Testis (tissue), 3 donors: ENCODE results near the gene SDR42E2. TPM values are rescaled to one million over a fixed set of nuclear protein-coding genes. Genes with fewer than 3 reads are reported as not detected.
A peak's percentile ranks its signal among the peaks of the same experiment; 100 is the strongest.
"Not testable (repeated sequence)": the region's sequence is repeated elsewhere in the genome, so short reads cannot be mapped to it uniquely, and the experiment has no call there.

Experiments used
- DNase-seq: peaks from one replicate; pipeline ENCODE4 v3.0.0-alpha.2; 2019
- H3K27ac ChIP-seq, 2 donors: fragments of 200-600 bp; sonication (generic); one replicate each; pipeline ENCODE4 v1.5.1; 2019
- H3K27me3 ChIP-seq: fragments of 200-600 bp; sonication (generic); one replicate; pipeline ENCODE4 v1.5.1; 2019
- H3K36me3 ChIP-seq: fragments of 200-600 bp; sonication (generic); one replicate; pipeline ENCODE4 v1.5.1; 2017; ENCODE audit warnings: low read depth; ENCODE audit errors: missing control alignments
- H3K4me1 ChIP-seq: fragments of 200-600 bp; sonication (generic); one replicate; pipeline ENCODE4 v1.5.1; 2019
- H3K4me3 ChIP-seq, 2 donors: fragments of 200-600 bp; sonication (generic); one replicate each; pipeline ENCODE4 v1.5.1; 2017 to 2019
- H3K9me3 ChIP-seq: fragments of 200-600 bp; sonication (generic); one replicate; pipeline ENCODE4 v1.5.1; 2017
- CTCF ChIP-seq, 3 experiments: fragments of 450-650 bp in 2 of 3; fragments of 200-600 bp in 1 of 3; sonication (generic) in 1 of 3; IDR thresholded peaks; one replicate each; pipeline ENCODE4 v1.5.1; 2016 to 2019; ENCODE audit warnings: antibody characterized with exemption in 3 of 3, mild to moderate bottlenecking in 2 of 3, moderate library complexity in 1 of 3
- POLR2A ChIP-seq: fragments of 450-650 bp; IDR thresholded peaks from one replicate; pipeline ENCODE4 v1.6.1; 2017; ENCODE audit warnings: antibody characterized with exemption, mild to moderate bottlenecking, moderate library complexity
- WGBS, 2 donors: methylation state at CpG; one replicate each; pipeline ENCODE4 v1.1.5; 2018; 5-methylcytosine and 5-hydroxymethylcytosine counted together
- intact Hi-C: fragments of 100-400 bp; cut with DNase I; formaldehyde crosslinking; loops from one replicate; pipeline ENCODE4 v1.15.1; 2023; ENCODE audit warnings: low total_unique reads
- polyA plus RNA-seq: library from polyadenylated mRNA; stranded (reverse); fragments of 350-450 nt; fragmentation: Illumina TruSeq; extraction: RNeasy Lipid Tissue Mini Kit (QIAGEN cat#74804); gene quantifications from one replicate; pipeline ENCODE4 v1.2.3, GENCODE V29; 2014; ENCODE audit warnings: low read depth, low replicate concordance; ENCODE audit not compliant: insufficient read depth
- total RNA-seq, 2 donors: library from RNA; depleted of rRNA; stranded (reverse); fragments of >200 nt; gene quantifications; one replicate each; pipeline ENCODE4 v1.2.3, GENCODE V29; 2016

The SDR42E2 gene
- total and polyA plus RNA-seq, 3 donors from 2014 or later: 0.31 to 1.4 (median 0.31) TPM

- H3K4me1 ChIP-seq: no peaks in the 10 kb centered on the region
- DNase-seq: no peak
- H3K4me3 ChIP-seq: no peak overlapping the region
- no peak overlapping the region for H3K27ac ChIP-seq
- no peak for TF ChIP-seq POLR2A
- TF ChIP-seq CTCF (IDR thresholded peaks at IDR 0.05): no peak
- WGBS, 2 donors: 80 to 88% methylated on average over 7 of the region's 7 CpGs
- H3K27me3 ChIP-seq: no peaks in the 10 kb centered on the region
- intact Hi-C loops: no loop called here
- H3K36me3 ChIP-seq: no peaks in the 10 kb centered on the region
- H3K9me3 ChIP-seq: no peaks in the 10 kb centered on the region
Observed at GRCh38 chr16:22151246-22151998, 10.9 kb upstream of the SDR42E2 start.

DNA sequence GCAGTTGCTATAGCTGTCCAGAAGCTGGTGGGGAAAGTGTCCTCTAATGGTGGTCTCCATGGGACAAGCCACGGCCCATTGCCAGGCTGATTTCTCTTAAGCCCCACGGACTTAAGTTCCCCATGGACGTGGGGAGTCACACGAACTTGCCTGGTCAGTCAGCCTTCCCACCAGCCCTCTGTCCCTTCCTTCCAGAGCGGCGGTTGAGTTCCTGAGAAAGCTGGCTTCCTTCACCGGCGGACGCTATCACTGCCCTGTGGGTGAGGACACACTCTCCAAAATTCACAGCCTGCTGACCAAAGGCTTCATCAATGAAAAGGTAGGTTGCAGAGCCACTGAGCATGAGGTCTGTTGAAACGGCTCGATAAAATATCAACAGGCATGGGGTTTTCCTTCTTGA, 10.0 kb upstream of the SDR42E2 start:
- intact Hi-C loops: no loop called here
- TF ChIP-seq POLR2A: no peak
- Histone ChIP-seq H3K36me3 (no peaks in the 10 kb centered on the region), H3K4me1 (no peaks in the 10 kb centered on the region), H3K27ac (no peak overlapping the region), H3K4me3 (no peak overlapping the region), H3K27me3 (no peaks in the 10 kb centered on the region), H3K9me3 (no peaks in the 10 kb centered on the region)
- WGBS, 2 donors: 87% methylated on average over 11 of the region's 11 CpGs
- no peak for DNase-seq

GRCh38 chr16:22153078-22153477, 9.2 kb upstream of the SDR42E2 start:
- H3K4me1 ChIP-seq, intact Hi-C loops, H3K27ac ChIP-seq, H3K36me3 ChIP-seq, H3K27me3 ChIP-seq, DNase-seq, H3K9me3 ChIP-seq, H3K4me3 ChIP-seq: not testable (repeated sequence)
- WGBS, 2 donors: 81% methylated on average over 7 of the region's 7 CpGs

- TF ChIP-seq POLR2A: no peak
- no peak for TF ChIP-seq CTCF (IDR thresholded peaks at IDR 0.05)
- intact Hi-C loops: no loop called here
- no peaks in the 10 kb centered on the region for H3K4me1 ChIP-seq
- no peak overlapping the region for H3K4me3 ChIP-seq
- no peaks in the 10 kb centered on the region for H3K9me3 ChIP-seq
- no peaks in the 10 kb centered on the region for H3K36me3 ChIP-seq
- H3K27me3 ChIP-seq: no peaks in the 10 kb centered on the region
- no peak for DNase-seq
- no peak overlapping the region for H3K27ac ChIP-seq
Observed at GRCh38 chr16:22161401-22161800, 905 bp upstream of the SDR42E2 start.

- H3K9me3 ChIP-seq: no peaks in the 10 kb centered on the region
- intact Hi-C loops: no loop called here
- H3K36me3 ChIP-seq: no peaks in the 10 kb centered on the region
- H3K27ac ChIP-seq: no peak overlapping the region
- H3K4me1 ChIP-seq: no peaks in the 10 kb centered on the region
- H3K27me3 ChIP-seq: no peaks in the 10 kb centered on the region
- no peak for TF ChIP-seq CTCF (IDR thresholded peaks at IDR 0.05)
- TF ChIP-seq POLR2A: no peak
- H3K4me3 ChIP-seq: peak overlapping the region in 1 of 2 donors; percentile 33
- DNase-seq: no peak
- 17 to 29% methylated on average over 12 to 14 of the region's 14 CpGs for WGBS, 2 donors
Observed at GRCh38 chr16:22162656-22163009, 327 bp downstream of the SDR42E2 start.

DNA sequence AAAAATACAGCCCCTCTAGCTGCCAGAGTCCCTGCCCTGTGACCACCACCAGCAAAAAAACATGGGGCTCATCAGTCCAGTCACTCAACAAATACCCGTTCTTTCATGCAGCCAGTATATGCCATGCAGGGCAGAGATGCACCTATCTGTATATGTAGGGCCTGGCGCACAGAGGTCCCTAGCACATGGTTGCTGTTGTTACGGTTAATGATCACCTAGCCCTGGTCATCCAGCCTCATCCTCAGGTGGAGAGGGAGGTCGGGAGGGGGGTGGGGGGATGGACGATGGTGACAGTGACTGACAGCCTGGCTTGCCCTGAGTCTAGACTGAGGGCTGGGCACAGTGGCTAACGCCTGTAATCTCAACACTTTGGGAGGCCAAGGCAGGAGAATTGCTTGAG, 1.5 kb downstream of the SDR42E2 start:
- DNase-seq: no peak
- Histone ChIP-seq H3K27ac (no peak overlapping the region), H3K4me1 (no peaks in the 10 kb centered on the region), H3K27me3 (no peaks in the 10 kb centered on the region), H3K4me3 (no peak overlapping the region), H3K36me3 (no peaks in the 10 kb centered on the region), H3K9me3 (no peaks in the 10 kb centered on the region)
- intact Hi-C loops: no loop called here
- no peak for TF ChIP-seq CTCF (IDR thresholded peaks at IDR 0.05)
- TF ChIP-seq POLR2A: no peak
- 90% methylated on average over 3 to 6 of the region's 6 CpGs for WGBS, 2 donors
